Measurements from ENCODE around the gene STK17B.

DNA sequence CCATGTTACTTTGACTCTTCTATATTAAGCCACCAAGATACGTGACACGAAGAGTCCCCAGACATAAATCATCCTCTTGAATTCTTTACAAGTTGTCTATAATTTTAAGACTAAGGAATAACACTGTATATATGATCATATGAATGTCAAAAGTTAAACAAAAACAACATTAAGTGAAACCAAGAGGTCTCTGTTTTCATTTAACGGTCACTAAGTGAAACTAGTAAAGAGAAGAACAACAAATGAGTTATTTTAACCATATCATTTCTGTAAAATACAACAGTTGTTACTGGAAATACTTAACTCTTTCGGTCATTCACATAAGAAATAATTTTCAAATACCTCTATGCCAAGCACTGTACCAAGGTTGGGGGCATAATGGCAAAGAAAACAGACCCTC is 45.7 kb upstream of the STK17B start:
- no peak for TF ChIP-seq POLR2A (IDR thresholded peaks at IDR 0.05; ENCODE audit: borderline replicate concordance, extremely low read depth, insufficient read depth, insufficient read length)
- TF ChIP-seq EZH2 (IDR thresholded peaks at IDR 0.05), result no peak
- TF ChIP-seq, protein P1, sequence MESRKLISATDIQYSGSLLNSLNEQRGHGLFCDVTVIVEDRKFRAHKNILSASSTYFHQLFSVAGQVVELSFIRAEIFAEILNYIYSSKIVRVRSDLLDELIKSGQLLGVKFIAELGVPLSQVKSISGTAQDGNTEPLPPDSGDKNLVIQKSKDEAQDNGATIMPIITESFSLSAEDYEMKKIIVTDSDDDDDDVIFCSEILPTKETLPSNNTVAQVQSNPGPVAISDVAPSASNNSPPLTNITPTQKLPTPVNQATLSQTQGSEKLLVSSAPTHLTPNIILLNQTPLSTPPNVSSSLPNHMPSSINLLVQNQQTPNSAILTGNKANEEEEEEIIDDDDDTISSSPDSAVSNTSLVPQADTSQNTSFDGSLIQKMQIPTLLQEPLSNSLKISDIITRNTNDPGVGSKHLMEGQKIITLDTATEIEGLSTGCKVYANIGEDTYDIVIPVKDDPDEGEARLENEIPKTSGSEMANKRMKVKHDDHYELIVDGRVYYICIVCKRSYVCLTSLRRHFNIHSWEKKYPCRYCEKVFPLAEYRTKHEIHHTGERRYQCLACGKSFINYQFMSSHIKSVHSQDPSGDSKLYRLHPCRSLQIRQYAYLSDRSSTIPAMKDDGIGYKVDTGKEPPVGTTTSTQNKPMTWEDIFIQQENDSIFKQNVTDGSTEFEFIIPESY (IDR thresholded peaks at IDR 0.05; ENCODE audit: extremely low read depth, insufficient replicate concordance, low read length), result no peak
- no peak for TF ChIP-seq POLR2AphosphoS5 (IDR thresholded peaks at IDR 0.05; ENCODE audit: low read depth, low read length)
- no peak for TF ChIP-seq CTCF (IDR thresholded peaks at IDR 0.05 in 2 of 3, conservative IDR thresholded peaks at IDR 0.05 in 1 of 3; ENCODE audit: borderline replicate concordance in 1 of 3, insufficient read depth in 1 of 3, low read depth in 2 of 3, low read length in 2 of 3)
- no peak for TF ChIP-seq CEBPB (IDR thresholded peaks at IDR 0.05; ENCODE audit: low read depth)
- TF ChIP-seq ZNF274 (IDR thresholded peaks at IDR 0.05; ENCODE audit: low read depth, low read length), result no peak
- no peak for TF ChIP-seq EZH2phosphoT487 (IDR thresholded peaks at IDR 0.05; ENCODE audit: borderline replicate concordance)
- no peak for TF ChIP-seq RAD21 (IDR thresholded peaks at IDR 0.05; ENCODE audit: low read depth)

Measured in HCT116 (cell line).